NCI-H2081 (cell line): ENCODE data around the gene IFFO2.

ENCODE experiments used
- DNase-seq, 2 experiments: peaks; one replicate each; lab custom pipeline; 2025; lab: John Stamatoyannopoulos, UW

IFFO2 gene

GRCh38 chr1:18950401-18951026, 6.0 kb downstream of the IFFO2 start:
- DNase-seq: no peak

DNA sequence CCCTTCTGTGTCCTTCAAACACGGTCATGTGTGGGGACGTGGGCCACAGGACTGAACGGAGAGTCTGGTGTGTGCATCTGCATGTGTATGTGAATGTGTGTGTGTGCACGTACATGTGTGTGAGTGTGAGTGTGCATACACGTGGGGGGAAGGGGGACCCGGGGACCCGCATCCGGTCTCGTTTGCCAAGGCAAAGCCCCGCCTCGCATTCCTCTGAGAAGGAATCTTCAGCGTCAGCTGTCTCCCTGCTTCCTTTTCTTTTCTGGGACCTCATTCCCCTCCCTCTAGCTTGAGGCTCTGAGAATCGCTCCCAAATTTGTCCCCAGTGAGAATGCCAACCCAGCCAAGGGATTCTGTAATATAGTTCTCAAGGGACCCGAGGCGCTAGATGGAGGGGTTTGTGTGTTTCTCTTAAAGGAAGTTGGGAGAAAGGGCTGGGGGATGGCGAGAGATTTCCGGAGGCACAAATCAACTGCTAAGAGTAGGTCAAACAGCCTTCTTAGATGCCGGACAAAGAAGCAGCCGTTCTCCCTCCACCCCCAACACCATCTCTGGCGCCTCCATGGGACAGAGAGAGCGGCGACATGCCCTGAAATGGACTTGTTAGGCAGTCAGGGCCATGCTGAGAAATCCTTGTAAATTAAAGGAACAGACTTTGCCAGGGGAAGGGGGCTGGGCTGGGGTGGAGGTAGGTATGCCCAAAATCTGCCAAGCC, 6.6 kb downstream of the IFFO2 start:
- DNase-seq: no peak

DNA sequence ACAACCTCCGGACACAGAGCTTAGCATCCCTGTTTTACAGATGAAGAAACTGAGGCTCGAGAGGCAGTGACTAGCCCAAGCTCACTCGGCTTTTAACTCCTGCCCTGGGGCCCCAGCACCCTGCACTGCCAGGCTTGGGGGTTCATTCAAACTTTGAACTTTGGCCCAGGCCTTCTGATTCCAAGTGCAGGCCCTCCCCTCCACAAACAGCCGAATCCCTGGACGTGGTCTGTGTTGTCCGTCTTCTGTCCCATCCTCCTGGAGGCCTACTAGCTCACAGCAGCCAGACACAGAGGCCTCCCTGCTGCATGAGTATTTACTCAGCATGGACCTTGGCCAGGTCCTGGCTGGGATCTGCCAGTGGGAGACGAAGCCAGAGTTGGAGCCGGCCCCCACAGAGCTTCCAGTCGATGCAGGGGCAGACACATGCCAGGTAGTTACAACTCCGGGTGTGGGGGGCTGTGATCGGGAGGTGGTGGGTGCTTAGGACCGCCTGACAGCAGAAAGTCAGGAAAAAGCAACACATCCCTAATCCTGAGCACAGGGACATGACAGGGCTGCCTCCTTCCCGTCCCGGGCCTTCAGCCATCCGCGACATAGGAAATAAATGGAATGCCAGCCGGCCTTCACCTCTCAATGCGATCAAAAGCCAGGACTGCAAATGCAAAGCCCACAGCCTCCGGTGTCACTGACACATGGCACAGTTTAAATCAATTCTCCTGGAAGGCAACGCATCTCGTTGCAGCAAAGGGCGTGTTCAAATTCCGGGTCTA, 7.4 kb downstream of the IFFO2 start:
- no peak for DNase-seq

DNA sequence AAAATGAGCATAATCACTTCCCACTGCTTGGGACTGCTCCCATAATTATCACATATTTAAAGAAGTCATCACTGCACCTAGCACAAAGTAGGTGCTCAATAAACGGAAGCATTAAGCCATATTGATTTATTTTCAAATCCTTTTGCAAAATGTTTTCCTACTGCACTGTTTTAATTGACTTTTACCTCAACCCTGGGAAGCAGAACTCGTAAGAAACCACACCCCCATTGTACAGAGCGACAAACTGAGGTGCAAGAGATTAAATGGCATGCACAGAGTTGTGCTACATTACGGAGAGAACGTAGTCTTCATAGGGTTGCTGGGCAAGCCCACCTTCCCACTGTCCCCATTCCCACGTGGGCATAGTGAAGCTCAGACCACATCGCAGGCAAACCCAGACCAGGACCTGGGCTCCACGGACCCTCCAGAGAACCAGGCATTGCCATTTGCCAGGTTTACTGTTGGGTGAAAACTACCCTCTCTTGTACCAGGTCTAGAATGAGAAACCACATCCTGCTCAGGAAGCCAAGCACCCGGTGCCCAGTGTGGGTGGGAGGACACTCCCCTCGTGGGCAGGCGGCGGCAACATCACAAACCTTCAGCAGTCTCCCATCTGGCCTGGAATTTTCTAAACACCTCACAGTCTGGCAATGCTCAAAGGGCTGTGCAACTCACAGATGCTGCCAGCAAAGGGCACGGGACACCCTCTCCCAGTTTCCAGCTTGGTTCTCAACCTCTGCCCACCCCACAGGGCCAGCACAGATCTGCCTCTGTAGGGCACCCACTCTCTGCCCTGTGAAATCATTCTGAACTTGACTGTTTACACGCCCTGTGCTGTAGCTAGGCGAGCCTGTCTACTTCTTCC, 8.2 kb downstream of the IFFO2 start:
- no peak for DNase-seq

GRCh38 chr1:18947570-18947969, 8.9 kb downstream of the IFFO2 start:
- DNase-seq: no peak

DNA sequence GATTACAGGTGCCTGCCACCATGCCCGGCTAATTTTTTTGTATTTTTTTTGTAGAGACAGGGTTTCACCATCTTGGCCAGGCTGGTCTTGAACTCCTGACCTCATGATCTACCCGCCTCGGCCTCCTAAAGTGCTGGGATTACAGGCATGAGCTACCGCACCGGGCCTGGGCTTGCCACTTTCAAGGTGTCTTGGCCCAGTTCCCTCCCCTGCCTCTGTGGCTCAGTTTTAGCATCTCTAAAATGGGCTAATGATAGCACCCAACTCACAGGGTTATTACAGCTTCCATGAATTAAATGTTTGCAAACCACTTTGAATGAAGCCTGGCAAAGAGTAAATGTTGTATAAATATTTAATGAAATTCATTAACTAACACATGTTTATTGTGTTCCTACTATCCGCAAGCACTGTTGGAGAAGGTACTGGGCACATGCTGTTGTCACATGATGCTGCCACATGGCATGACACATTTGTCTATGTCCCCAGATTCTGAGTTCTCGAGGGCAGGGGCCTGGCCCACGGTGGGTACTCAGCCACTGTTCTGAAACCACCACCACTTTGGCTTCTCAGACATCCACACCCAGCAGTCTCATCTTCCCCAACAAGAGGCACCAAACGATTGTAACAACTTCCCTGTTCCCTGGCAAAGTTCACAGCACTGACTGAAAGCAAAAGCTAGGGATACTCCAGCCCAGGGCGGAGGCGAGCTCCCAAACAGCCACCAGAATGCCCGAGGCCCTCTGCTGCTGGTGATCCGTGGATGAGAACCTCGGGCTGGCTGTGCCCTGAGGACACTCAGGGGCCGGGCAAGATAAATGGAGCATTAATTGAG, 9.7 kb downstream of the IFFO2 start:
- DNase-seq: no peak

- DNase-seq: no peak
These were observed 11.1 kb downstream of the IFFO2 start for GRCh38 chr1:18945401-18945849.

GRCh38 chr1:18944810-18945209, 11.7 kb downstream of the IFFO2 start:
- no peak for DNase-seq

DNA sequence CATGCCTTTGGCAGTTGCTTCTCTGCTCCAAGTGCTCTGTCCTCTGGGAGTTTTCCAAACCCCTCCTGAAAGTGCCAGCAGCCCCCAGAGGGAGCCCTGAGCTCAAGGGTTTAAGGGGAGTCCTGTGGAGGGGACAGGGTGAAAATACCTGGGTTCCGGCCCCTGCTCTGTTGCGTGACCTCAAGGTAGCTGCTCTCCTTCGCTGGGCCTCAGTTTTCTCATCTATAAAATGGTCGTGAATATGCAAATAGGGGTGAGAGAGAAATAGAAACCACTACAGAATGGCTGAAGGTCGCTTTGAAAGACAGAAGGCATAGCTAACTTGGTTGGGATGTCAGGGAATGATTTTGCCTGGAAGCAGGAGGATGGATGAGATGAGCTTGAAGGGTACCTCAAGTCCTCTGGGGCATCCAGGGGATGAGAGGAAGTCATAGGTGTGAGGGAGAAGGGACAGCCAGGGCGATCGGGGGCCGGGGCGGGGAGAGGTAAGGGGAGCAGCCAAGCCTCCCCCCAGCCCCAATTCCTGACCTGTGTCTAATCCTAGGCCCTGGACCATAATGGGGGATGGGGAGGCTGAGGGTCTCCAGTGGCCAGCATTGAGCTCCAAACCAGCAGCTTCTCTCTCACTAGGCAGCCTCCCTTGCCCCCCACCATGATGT, 12.4 kb downstream of the IFFO2 start:
- DNase-seq: no peak

DNA sequence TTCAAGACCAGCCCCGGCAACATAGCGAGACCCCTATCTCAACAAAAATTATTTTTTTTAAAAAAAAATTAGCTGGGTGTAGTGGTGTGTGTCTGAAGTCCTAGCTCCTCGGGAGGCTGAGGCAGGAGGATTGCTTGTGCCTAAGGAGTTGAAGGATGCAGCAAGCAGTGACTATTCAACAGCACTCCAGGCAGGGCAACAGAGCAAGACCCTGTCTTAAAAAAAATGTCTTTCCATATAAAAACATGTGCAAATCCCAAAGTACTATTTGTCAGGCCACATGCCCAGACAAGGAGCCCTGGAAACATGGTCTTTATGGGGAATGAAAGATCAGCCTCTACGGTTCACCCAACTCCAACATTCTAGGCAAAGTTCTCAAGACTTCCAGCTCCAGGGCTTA, 13.3 kb downstream of the IFFO2 start:
- no peak for DNase-seq

- no peak for DNase-seq
These were observed 14.1 kb downstream of the IFFO2 start for GRCh38 chr1:18942340-18942739.

GRCh38 chr1:18941221-18942141, 15.0 kb downstream of the IFFO2 start:
- DNase-seq: no peak

DNA sequence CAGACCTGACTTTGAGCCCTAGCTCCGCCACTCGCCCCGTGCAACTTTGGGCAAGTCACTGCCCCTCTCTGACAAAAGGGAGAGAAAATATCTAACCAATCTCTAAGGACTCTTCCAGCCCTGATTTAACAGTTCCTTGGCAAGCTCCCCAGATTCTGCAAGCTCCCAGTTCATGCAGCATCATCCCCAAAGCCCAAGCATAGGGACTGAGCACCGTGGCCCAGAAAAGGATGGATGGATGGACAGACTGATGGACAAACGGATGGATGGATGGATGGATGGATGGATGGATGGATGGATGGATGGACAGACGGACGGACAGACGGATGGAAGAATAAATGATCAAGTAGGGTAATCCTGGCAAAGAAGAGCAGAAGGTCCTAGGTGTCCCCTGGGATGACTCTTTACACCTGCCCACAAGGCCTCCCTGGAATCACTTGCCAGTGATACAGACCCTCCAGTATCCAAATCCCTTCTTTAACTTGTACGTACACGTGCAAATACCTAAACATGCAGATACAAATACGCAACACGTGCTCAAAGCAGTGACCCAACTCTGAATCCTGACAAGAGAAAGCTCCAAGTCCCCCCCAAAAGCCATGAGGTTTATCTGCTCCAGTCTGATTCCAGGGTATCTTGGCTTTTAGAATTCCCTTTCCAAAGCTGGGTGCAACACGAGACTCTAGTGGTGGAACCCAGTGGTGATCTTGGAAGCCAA, 16.0 kb downstream of the IFFO2 start:
- no peak for DNase-seq

DNA sequence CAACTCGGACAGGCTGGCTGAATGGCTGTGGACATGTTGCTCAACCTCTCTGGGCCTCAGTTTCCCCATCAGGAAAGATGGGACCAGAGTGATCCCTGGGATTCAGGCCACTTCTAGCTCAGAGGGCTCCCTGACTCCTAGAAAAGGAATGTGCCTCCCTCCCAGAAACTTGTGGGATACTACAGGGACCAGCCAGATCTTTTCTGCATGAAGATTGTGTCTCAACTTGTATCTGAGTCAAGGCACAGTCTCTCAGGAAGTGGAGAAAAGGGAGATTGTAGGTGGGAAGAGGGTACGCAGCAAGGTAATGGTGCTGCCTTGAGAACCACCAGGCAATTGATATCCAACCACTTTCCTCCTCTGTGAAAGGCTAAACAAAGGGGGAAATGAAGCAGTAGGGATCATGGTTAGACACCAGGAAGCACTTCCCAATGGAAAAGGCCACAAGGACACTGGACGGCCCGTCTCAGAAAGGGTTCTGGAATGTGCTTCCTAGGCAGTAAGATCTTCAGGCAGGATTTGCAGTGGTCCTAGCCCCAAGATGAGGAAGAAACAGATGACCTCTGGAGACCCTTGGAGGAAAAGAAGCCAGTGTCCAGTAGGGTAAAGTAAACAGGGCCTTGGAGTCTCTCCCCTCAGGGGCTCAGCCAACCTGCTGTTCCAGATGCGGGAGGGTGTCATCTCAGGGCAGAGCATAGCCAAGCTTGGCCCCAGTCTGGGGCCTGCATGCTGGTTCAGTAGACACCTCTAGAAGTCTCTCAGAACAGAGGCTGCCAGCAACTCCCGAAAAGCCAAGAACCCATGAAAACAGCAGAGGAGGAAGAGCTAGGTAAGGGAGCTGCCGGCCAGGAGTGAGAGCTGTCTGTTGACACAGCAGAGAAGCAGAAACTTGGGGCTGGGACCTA, 16.8 kb downstream of the IFFO2 start:
- DNase-seq: no peak

DNA sequence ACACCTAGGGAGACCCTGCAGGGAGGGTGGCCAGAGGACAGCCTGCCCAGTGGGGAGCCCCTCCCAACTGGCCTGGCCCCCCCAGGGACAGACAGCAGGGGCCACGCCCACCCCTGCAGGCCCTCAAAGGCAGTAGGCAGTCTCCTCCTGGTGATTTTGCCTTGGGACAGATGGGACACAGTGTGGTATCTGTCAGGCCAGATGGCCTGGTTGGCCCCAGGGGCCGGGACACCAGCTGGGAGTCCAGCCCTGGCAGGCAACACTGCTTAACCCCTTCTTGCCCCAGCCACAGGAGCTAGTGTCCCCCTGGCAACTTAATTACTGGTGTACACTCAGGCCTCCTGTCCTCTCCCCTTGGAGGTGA, 17.8 kb downstream of the IFFO2 start:
- no peak for DNase-seq

DNA sequence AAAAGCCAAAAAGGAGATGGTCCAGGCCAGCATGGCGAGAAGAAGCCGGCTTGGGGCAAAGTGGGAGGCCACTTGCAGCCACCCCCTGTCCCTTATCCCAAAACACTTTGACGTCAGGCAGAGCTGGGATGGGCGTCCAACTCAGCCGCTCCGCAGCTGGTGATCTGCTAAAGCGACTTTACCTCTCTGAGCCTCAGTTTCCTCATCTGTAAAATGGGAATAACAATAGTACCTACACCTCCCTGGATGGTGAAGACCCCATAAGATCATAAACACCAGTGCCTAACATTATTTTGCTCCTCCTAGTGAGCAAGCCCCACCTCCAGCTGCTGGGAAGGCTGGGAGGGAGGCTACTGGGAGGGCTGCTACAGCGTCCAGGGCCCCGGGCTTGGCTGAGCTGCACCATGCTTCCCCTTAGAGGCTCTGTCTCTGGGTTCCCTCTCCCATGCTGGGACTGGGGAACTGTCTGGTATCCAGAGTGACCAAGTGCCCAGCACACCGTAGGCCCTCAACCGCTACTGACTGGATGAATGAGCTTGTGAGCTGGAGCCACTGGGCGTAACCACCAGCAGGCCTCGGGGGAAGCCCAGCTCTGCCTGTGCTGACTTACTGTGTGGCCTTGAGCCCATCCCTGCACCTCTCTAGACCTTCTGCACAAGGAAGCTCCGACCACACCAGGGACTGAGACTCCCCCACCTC, 18.3 kb downstream of the IFFO2 start:
- DNase-seq: no peak

DNA sequence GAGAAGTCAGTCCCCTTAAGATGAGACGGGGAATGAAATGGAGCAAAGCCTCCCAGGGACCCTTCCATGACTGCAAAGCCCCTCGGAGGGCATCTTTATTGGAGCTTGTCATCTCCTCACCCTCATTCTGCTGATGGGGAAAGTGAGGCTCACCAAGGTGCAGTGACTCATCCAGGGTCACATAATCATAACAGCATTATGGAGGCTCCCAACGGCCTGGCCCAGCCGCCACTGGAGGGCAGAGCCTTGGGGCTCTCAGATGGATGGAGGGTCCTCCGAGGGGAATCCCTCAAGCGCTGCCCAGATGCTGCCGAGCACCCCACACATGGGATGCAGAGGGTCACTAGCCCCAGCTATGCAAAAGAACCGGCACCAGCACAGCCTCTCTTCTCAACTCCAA, 18.9 kb downstream of the IFFO2 start:
- DNase-seq: no peak
